GM12872 (cell line): ENCODE measurements around the gene RILPL2.

ENCODE experiments used
- TF ChIP-seq, protein P1 (sequence below): IDR thresholded peaks from 3 replicates; pipeline ENCODE4 v1.5.1; 2011; ENCODE audit warnings: low read depth, mild to moderate bottlenecking, low read length, moderate library complexity; ENCODE audit not compliant: insufficient read depth

Gene RILPL2

DNA sequence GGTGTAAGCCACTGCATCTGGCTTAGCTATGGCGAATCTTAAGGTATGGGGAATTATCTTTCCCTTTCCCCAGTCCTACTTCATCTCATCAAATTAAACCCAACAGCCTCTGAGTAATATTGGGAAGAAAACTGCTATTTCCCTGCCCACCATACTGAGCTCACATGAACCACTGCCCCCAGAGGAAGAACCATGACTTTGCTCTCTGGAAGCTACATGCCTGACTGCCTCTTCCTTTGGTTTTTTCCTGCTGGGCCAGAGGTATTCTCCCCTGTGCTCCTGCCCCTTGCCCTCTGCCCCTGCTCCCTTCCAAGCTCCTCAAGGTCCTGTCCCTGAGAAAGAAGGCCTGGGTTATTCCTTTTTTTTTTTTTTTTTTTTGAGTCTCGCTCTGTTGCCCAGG, 15.2 kb downstream of the RILPL2 start:
- TF ChIP-seq, protein P1, sequence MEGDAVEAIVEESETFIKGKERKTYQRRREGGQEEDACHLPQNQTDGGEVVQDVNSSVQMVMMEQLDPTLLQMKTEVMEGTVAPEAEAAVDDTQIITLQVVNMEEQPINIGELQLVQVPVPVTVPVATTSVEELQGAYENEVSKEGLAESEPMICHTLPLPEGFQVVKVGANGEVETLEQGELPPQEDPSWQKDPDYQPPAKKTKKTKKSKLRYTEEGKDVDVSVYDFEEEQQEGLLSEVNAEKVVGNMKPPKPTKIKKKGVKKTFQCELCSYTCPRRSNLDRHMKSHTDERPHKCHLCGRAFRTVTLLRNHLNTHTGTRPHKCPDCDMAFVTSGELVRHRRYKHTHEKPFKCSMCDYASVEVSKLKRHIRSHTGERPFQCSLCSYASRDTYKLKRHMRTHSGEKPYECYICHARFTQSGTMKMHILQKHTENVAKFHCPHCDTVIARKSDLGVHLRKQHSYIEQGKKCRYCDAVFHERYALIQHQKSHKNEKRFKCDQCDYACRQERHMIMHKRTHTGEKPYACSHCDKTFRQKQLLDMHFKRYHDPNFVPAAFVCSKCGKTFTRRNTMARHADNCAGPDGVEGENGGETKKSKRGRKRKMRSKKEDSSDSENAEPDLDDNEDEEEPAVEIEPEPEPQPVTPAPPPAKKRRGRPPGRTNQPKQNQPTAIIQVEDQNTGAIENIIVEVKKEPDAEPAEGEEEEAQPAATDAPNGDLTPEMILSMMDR: no peak

GRCh38 chr12:123410041-123410412, 26.5 kb downstream of the RILPL2 start:
- TF ChIP-seq, protein P1: no peak

GRCh38 chr12:123404581-123404980, 31.9 kb downstream of the RILPL2 start:
- TF ChIP-seq, protein P1: no peak

DNA sequence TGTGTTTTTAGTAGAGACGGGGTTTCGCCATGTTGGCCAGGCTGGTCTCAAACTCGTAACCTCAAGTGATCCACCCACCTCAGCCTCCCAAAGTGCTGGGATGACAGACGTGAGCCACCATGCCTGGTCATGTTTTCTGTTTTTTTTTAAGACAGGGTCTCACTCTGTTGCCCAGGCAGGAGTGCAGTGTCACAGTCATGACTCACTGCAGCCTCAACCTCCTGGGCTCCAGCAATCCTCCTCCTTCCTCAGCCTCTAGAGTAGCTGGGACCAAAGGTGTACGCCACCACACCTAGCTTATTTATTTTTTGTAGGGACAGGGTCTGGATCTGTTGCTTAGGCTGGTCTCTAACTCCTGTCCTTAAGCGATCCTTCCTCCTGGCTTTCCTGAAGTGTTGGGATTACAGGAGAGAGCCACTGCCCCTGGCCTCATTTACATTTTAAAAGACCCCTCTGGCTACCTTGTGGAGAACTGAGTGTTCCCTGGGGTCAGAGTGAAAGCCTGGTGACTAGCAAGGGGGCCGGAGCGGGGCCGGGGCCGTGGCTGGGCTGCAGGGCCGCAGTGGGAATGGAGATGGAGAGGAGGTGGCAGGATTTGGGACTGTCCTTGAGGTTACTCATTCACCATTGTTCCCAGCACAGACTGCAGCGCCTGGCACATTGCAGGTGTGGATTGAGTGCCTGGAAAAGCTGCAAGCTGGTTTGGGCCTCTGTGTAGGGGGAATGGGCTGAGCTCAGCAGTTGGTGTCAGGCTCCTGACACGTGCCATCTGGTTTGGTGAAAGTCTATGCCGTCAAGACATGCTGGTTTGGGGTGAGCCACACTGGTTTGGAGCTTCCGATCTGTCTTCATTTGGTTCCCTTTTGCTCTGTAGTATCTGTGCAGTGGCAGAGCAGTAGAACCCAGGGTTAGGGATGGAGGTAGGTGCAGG, 34.5 kb downstream of the RILPL2 start:
- TF ChIP-seq, protein P1: no peak

- TF ChIP-seq, protein P1: no peak
Measured at GRCh38 chr12:123399255-123399617, 37.2 kb downstream of the RILPL2 start.

- TF ChIP-seq, protein P1: no peak
Measured at GRCh38 chr12:123398550-123399254, 37.8 kb downstream of the RILPL2 start.

DNA sequence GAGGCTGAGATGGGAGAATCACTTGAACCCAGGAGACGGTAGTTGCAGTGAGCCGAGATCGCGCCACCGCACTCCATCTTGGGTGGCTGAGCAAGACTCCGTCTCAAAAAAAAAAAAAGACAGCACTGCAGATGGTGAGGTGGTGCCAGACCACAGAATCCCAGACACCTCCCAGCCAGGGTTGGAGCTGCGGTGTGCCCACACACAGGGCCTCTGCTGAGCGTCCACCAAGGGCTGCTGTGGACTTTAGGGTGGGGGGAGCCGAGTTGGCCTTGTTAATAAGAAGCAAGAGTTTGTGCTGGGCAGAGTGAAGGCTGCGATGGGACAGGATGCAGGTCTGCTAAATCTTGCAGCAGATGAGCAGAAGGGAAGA, 38.3 kb downstream of the RILPL2 start:
- TF ChIP-seq, protein P1: no peak
